WTC11 (cell line): ENCODE measurements around the gene LRMDA.

ENCODE experiments used
- ATF3 ChIP-seq: sonication (generic); formaldehyde crosslinking; conservative IDR thresholded peaks from 2 replicates; pipeline ENCODE4 v1.8.1; 2022; ENCODE audit warnings: mild to moderate bottlenecking, missing genetic modification reagents
- CTCF ChIP-seq: fragments of 200-600 bp; IDR thresholded peaks from 2 replicates; pipeline ENCODE4 v1.8.0; 2022; ENCODE audit warnings: antibody characterized with exemption
- ELF4 ChIP-seq: sonication (generic); formaldehyde crosslinking; IDR thresholded peaks from 2 replicates; pipeline ENCODE4 v1.8.1; 2022; ENCODE audit warnings: low read depth, mild to moderate bottlenecking, moderate library complexity, missing genetic modification reagents
- GRHL2 ChIP-seq: fragments of 250-450 bp; sonication (Bioruptor Pico); IDR thresholded peaks from 2 replicates; pipeline ENCODE4 v1.8.0; 2022; ENCODE audit warnings: mild to moderate bottlenecking, moderate library complexity; ENCODE audit not compliant: insufficient replicate concordance, severe bottlenecking
- NFE2L1 ChIP-seq: sonication (generic); formaldehyde crosslinking; IDR thresholded peaks from 2 replicates; pipeline ENCODE4 v1.8.1; 2023; ENCODE audit warnings: missing genetic modification reagents
- NR2C2 ChIP-seq: sonication (generic); formaldehyde crosslinking; IDR thresholded peaks from 2 replicates; pipeline ENCODE4 v1.8.0; 2022; ENCODE audit warnings: mild to moderate bottlenecking, missing genetic modification reagents
- RELA ChIP-seq: sonication (generic); formaldehyde crosslinking; IDR thresholded peaks from 2 replicates; pipeline ENCODE4 v1.8.1; 2022; ENCODE audit warnings: missing genetic modification reagents, mild to moderate bottlenecking, borderline replicate concordance
- TEAD4 ChIP-seq: sonication (generic); formaldehyde crosslinking; IDR thresholded peaks from 2 replicates; pipeline ENCODE4 v1.8.0; 2022; ENCODE audit warnings: mild to moderate bottlenecking, missing genetic modification reagents
- ZNF423 ChIP-seq: fragments of 250-450 bp; sonication (Bioruptor Pico); IDR thresholded peaks from 2 replicates; pipeline ENCODE4 v2.1.2; 2022; ENCODE audit warnings: mild to moderate bottlenecking, moderate library complexity

DNA sequence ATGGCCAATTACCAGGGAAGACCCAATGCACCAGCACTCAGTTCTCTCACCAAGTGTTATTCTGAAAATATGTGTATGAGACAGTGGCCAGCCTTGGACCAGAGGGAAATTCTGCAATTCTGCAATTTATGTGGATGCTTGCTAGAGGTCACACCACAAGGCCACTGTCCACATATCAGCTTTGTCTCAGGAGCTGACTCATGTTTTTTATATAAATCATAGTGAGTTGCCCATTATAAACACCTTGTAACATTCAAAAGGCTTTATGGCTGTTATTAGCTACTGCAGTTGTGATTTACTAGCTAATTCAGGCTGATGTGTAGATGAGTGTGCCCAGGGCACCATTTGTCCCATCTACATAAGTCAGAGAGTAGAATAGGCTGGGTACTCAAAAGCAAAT is 649.0 kb downstream of the LRMDA start:
- TF ChIP-seq CTCF (no peak), RELA (CRISPR knock-in tag) (no peak), TEAD4 (CRISPR knock-in tag) (no peak), ELF4 (CRISPR knock-in tag) (no peak), NR2C2 (CRISPR knock-in tag) (no peak), NFE2L1 (CRISPR knock-in tag) (no peak), ZNF423 (CRISPR knock-in tag) (no peak), ATF3 (CRISPR knock-in tag) (no peak), GRHL2 (CRISPR knock-in tag) (no peak)
